ENCODE measurements around the gene TRIM14. TPM values are rescaled to one million over a fixed set of nuclear protein-coding genes. Genes with fewer than 3 reads are reported as not detected.
"Not testable (repeated sequence)": the region's sequence is repeated elsewhere in the genome, so short reads cannot be mapped to it uniquely, and the experiment has no call there.

TRIM14 gene
- total RNA-seq, 6 experiments from 2014 or later: 22.6 to 34.6 (median 27.3) TPM

- ATAC-seq (no peak), DNase-seq (peak in 1 of 3 donors; percentile 37)
- no peaks in the 10 kb centered on the region for H3K27me3 ChIP-seq
- no peaks in the 10 kb centered on the region for H3K4me1 ChIP-seq
- intact Hi-C loops (cut with DNase I): loop anchor here in 1 of 2 donors (10.0 kb wide), 1 partner anchor 52 kb away; no protein-coding TSS in a partner anchor
- no peaks in the 10 kb centered on the region for H3K36me3 ChIP-seq
- no peak for TF ChIP-seq CTCF (IDR thresholded peaks at IDR 0.05)
- TF ChIP-seq POLR2A (IDR thresholded peaks at IDR 0.05): no peak
- no peak overlapping the region for H3K27ac ChIP-seq
- 77% methylated on average over 5 of the region's 14 CpGs for WGBS (ENCODE audit: insufficient coverage, low coverage, low lambda C conversion rate, missing lambda C conversion rate)
- no peak overlapping the region for H3K4me3 ChIP-seq
- H3K9me3 ChIP-seq: no peaks in the 10 kb centered on the region
Measured at GRCh38 chr9:98132806-98133631, 14.0 kb upstream of the TRIM14 start.

GRCh38 chr9:98132158-98132557, 13.1 kb upstream of the TRIM14 start:
- Histone ChIP-seq H3K36me3 (no peaks in the 10 kb centered on the region), H3K9me3 (no peaks in the 10 kb centered on the region), H3K27ac (no peak overlapping the region), H3K4me1 (no peaks in the 10 kb centered on the region), H3K4me3 (no peak overlapping the region), H3K27me3 (no peaks in the 10 kb centered on the region)
- WGBS (ENCODE audit: insufficient coverage, low coverage, low lambda C conversion rate, missing lambda C conversion rate): 100% methylated on average over 2 of the region's 9 CpGs
- no peak for TF ChIP-seq CTCF (IDR thresholded peaks at IDR 0.05)
- no peak for TF ChIP-seq POLR2A (IDR thresholded peaks at IDR 0.05)
- intact Hi-C loops (cut with DNase I): loop anchor here in 1 of 2 donors (10.0 kb wide), 1 partner anchor 53 kb away; no protein-coding TSS in a partner anchor
- DNase-seq (peak in 1 of 3 donors; percentile 46), ATAC-seq (no peak)

GRCh38 chr9:98130576-98131228, 11.7 kb upstream of the TRIM14 start:
- no peak for ATAC-seq
- Histone ChIP-seq H3K4me3 (no peak overlapping the region), H3K36me3 (no peaks in the 10 kb centered on the region), H3K4me1 (no peaks in the 10 kb centered on the region), H3K27ac (no peak overlapping the region), H3K27me3 (no peaks in the 10 kb centered on the region), H3K9me3 (no peaks in the 10 kb centered on the region)
- intact Hi-C loops (cut with DNase I): loop anchor here in 1 of 2 donors (10.0 kb wide), 1 partner anchor 54 kb away; no protein-coding TSS in a partner anchor
- TF ChIP-seq CTCF (IDR thresholded peaks at IDR 0.05) (no peak), POLR2A (IDR thresholded peaks at IDR 0.05) (no peak)
- no peak for DNase-seq
- WGBS (ENCODE audit: insufficient coverage, low coverage, low lambda C conversion rate, missing lambda C conversion rate): 80% methylated on average over 1 of the region's 13 CpGs

GRCh38 chr9:98130060-98130459, 11.0 kb upstream of the TRIM14 start:
- intact Hi-C loops (cut with DNase I): loop anchor here in 1 of 2 donors (10.0 kb wide), 1 partner anchor 55 kb away; no protein-coding TSS in a partner anchor
- not testable (repeated sequence) for H3K4me1 ChIP-seq, H3K9me3 ChIP-seq, H3K27me3 ChIP-seq, H3K4me3 ChIP-seq, ATAC-seq, H3K27ac ChIP-seq, H3K36me3 ChIP-seq, DNase-seq
- 93% methylated on average over 2 of the region's 4 CpGs for WGBS (ENCODE audit: insufficient coverage, low coverage, low lambda C conversion rate, missing lambda C conversion rate)

- Histone ChIP-seq H3K36me3 (no peaks in the 10 kb centered on the region), H3K4me1 (no peaks in the 10 kb centered on the region), H3K9me3 (no peaks in the 10 kb centered on the region), H3K27ac (no peak overlapping the region), H3K27me3 (no peaks in the 10 kb centered on the region), H3K4me3 (no peak overlapping the region)
- intact Hi-C loops (cut with DNase I): loop anchor here in 1 of 2 donors (10.0 kb wide), 1 partner anchor 65 kb away; the partner anchor contains the start of gene CORO2A
- 56% methylated on average over 5 of the region's 10 CpGs for WGBS (ENCODE audit: insufficient coverage, low coverage, low lambda C conversion rate, missing lambda C conversion rate)
- DNase-seq (no peak), ATAC-seq (peak; percentile 60 to 86 (median 70))
- no peak for TF ChIP-seq POLR2A (IDR thresholded peaks at IDR 0.05)
- TF ChIP-seq CTCF (IDR thresholded peaks at IDR 0.05): no peak
Measured at GRCh38 chr9:98129451-98129881, 10.4 kb upstream of the TRIM14 start.

All from right lobe of liver (tissue), 6 donors.